Endothelial cell of umbilical vein (primary cell): ENCODE data around the gene ALKBH5. TPM values are rescaled to one million over a fixed set of nuclear protein-coding genes. Genes with fewer than 3 reads are reported as not detected.

Experiments
- BruUV-seq: library from RNA; stranded (reverse); fragments of 400-500 nt; replicated peaks from 2 replicates; lab custom pipeline; 2021; lab: Mats Ljungman, UMichigan
- CTCF ChIA-PET: fragments of 300-600, 350-600 bp; sonication (Branson Sonifier 250); formaldehyde crosslinking; loops from one replicate; lab custom pipeline; 2021; ENCODE audit warnings: antibody characterized with exemption, inconsistent platforms; lab: Charles Lee
- POLR2A ChIA-PET: fragments of 300-600, 350-600 bp; sonication (Branson Sonifier 250); formaldehyde crosslinking; loops from one replicate; lab custom pipeline; 2021; ENCODE audit warnings: antibody characterized with exemption, inconsistent platforms; lab: Charles Lee
- DNase-seq: peaks from one replicate; pipeline ENCODE4 v3.0.0-alpha.2; 2011; ENCODE audit warnings: low read depth, low spot score
- FAIRE-seq: peaks from 2 replicates; lab custom pipeline; 2011; peaks lifted over from hg19 to GRCh38; lab: Jason Lieb, UNC
- H2AFZ ChIP-seq: 2 replicates; pipeline ENCODE4 v1.6.0; 2012; ENCODE audit warnings: low read depth, low read length, control low read depth, inconsistent platforms
- H3K27ac ChIP-seq: 2 replicates; pipeline ENCODE4 v1.5.1; 2011; ENCODE audit warnings: low read depth, mild to moderate bottlenecking, control low read depth, low read length, moderate library complexity; ENCODE audit not compliant: insufficient read depth
- H3K27me3 ChIP-seq, 2 experiments: 2 replicates each; pipeline versions ENCODE4 v1.6.0 to v1.6.1; 2011; ENCODE audit warnings: low read length in 2 of 2, mixed read lengths in 1 of 2; ENCODE audit not compliant: control insufficient read depth in 2 of 2, insufficient read depth in 2 of 2
- H3K36me3 ChIP-seq, 2 experiments: 2 replicates in 1 of 2; 3 replicates in 1 of 2; pipeline ENCODE4 v1.5.1; 2011; ENCODE audit warnings: low read length in 2 of 2, mild to moderate bottlenecking in 1 of 2, moderate library complexity in 1 of 2; ENCODE audit not compliant: control insufficient read depth in 2 of 2, insufficient read depth in 2 of 2; ENCODE audit errors: extremely low read depth in 1 of 2
- H3K4me1 ChIP-seq: 3 replicates; pipeline ENCODE4 v1.5.1; 2011; ENCODE audit warnings: mild to moderate bottlenecking, low read length; ENCODE audit not compliant: control insufficient read depth, insufficient read depth; ENCODE audit errors: extremely low read depth
- H3K4me2 ChIP-seq: 2 replicates; pipeline ENCODE4 v1.6.1; 2011; ENCODE audit warnings: low read length, control low read depth, mixed read lengths; ENCODE audit not compliant: insufficient read depth
- H3K4me3 ChIP-seq, 3 experiments: fragments of 200-600 bp in 1 of 3; sonication (generic), shearing (Covaris generic) in 1 of 3; replicated peaks in 1 of 3; 2 replicates each; pipeline ENCODE4 v1.5.1; 2011 to 2016; ENCODE audit warnings: control low read depth in 3 of 3, low read length in 3 of 3, mild to moderate bottlenecking in 2 of 3, inconsistent platforms in 1 of 3, low read depth in 1 of 3, moderate library complexity in 1 of 3; ENCODE audit not compliant: insufficient read depth in 1 of 3
- H3K79me2 ChIP-seq: 2 replicates; pipeline ENCODE4 v1.6.0; 2012; ENCODE audit warnings: low read length, inconsistent platforms; ENCODE audit not compliant: control insufficient read depth, insufficient read depth
- H3K9ac ChIP-seq: replicated peaks from 2 replicates; pipeline ENCODE3; 2011; ENCODE audit warnings: low read length, control low read depth; ENCODE audit not compliant: insufficient read depth; ENCODE audit errors: extremely low read depth
- H3K9me1 ChIP-seq: replicated peaks from 3 replicates; pipeline ENCODE4 v1.6.0; 2011; ENCODE audit warnings: mild to moderate bottlenecking, low read length; ENCODE audit not compliant: control insufficient read depth, insufficient read depth; ENCODE audit errors: extremely low read depth
- H3K9me3 ChIP-seq: replicated peaks from 2 replicates; pipeline ENCODE4 v1.5.1; 2012; ENCODE audit warnings: low read length, inconsistent platforms; ENCODE audit not compliant: control insufficient read depth, insufficient read depth
- H4K20me1 ChIP-seq: replicated peaks from 2 replicates; pipeline ENCODE3; 2011; ENCODE audit warnings: mild to moderate bottlenecking, low read length; ENCODE audit not compliant: control insufficient read depth, insufficient read depth; ENCODE audit errors: extremely low read depth
- EZH2 ChIP-seq: IDR thresholded peaks from 2 replicates; pipeline ENCODE4 v1.6.1; 2012; ENCODE audit warnings: borderline replicate concordance, low read depth, mild to moderate bottlenecking, moderate library complexity, low read length, inconsistent platforms; ENCODE audit not compliant: severe bottlenecking
- FOS ChIP-seq: IDR thresholded peaks from 2 replicates; pipeline ENCODE4 v1.6.1; 2011; ENCODE audit warnings: mild to moderate bottlenecking, low read length, moderate library complexity, borderline replicate concordance; ENCODE audit not compliant: insufficient read depth
- GATA2 ChIP-seq: IDR thresholded peaks from 2 replicates; pipeline ENCODE4 v1.7.0; 2011; ENCODE audit warnings: low read depth, mild to moderate bottlenecking, moderate library complexity, mixed read lengths, low read length; ENCODE audit not compliant: insufficient read length, insufficient read depth
- JUN ChIP-seq: IDR thresholded peaks from 2 replicates; pipeline ENCODE4 v1.6.1; 2011; ENCODE audit warnings: borderline replicate concordance, low read depth; ENCODE audit not compliant: insufficient read length, insufficient read depth
- MYC ChIP-seq: IDR thresholded peaks from one replicate; pipeline ENCODE4 v1.6.1; 2011; ENCODE audit warnings: mild to moderate bottlenecking, low read depth, low read length
- POLR2A ChIP-seq: IDR thresholded peaks from 2 replicates; pipeline ENCODE4 v1.6.1; 2012; ENCODE audit warnings: low read depth, mild to moderate bottlenecking, control low read depth, low read length
- POLR2AphosphoS5 ChIP-seq: IDR thresholded peaks from 2 replicates; pipeline ENCODE4 v1.6.1; 2012; ENCODE audit warnings: low read depth, mild to moderate bottlenecking, control low read depth, low read length, moderate library complexity; ENCODE audit not compliant: insufficient read depth
- dilution Hi-C: fragments of 300-500 bp; cut with MboI; formaldehyde crosslinking; loops from one replicate; pipeline ENCODE4 v1.15.0; 2019; ENCODE audit warnings: low sequenced_read_pairs; ENCODE audit not compliant: extremely low pct_ligation_motif_present
- intact Hi-C: fragments of 100-400 bp; cut with micrococcal nuclease; formaldehyde crosslinking; loops from one replicate; pipeline ENCODE4 v1.10.0; 2022
- polyA plus RNA-seq, 4 experiments: library from polyadenylated mRNA; depleted of rRNA in 3 of 4; stranded (reverse) in 3 of 4; unstranded in 1 of 4; fragments of >200 nt; gene quantifications; 2 replicates each; pipeline versions ENCODE4 v1.2.1 to v1.2.3, GENCODE V29; 2011 to 2012; ENCODE audit warnings: missing spikeins in 1 of 4
- total RNA-seq: library from RNA; stranded (reverse); gene quantifications from 2 replicates; pipeline ENCODE4 v1.2.3, GENCODE V29; 2021
- TF ChIP-seq, protein P1 (sequence below): IDR thresholded peaks from 2 replicates; pipeline ENCODE4 v1.6.1; 2011; ENCODE audit not compliant: insufficient read depth, insufficient read length
- TF ChIP-seq, protein P2 (sequence below), 2 donors: IDR thresholded peaks; 1 replicate in 1 of 2; 2 replicates in 1 of 2; pipeline ENCODE4 v1.5.1; 2011; ENCODE audit warnings: low read length in 2 of 2, mild to moderate bottlenecking in 2 of 2, moderate library complexity in 2 of 2, control low read depth in 1 of 2, inconsistent platforms in 1 of 2, low read depth in 1 of 2; ENCODE audit not compliant: insufficient read depth in 1 of 2; ENCODE audit errors: extremely low read depth in 1 of 2

The ALKBH5 gene
- total and polyA plus RNA-seq, 2 donors (not counting 3 experiments of a cell fraction or from before 2014, with no cell fraction given): 55.3 to 71.0 TPM

DNA sequence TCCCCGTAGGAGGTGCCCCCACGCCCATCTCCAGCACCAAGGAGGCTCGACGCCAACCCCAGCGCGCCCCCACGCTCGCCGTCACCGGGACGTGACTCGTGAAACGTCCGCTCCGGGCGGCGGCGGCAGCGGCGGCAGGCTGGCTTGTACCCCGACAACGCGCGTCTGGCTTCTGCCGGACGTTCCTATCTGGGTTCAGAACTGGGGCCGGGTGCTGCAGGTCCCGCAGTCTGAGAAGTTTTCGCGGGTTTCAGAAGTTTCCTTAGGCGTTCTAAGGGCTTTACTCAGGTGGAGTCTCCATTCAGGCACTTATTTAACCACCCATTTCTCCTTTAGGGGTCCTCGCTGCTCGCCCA is 672 bp upstream of the ALKBH5 start:
- Histone ChIP-seq H3K4me1 (peaks cover 38% of the 10 kb centered on the region), H3K79me2 (peaks cover 41% of the 10 kb centered on the region), H3K27me3 (no peaks in the 10 kb centered on the region), H3K27ac (peak overlapping the region; percentile 86), H4K20me1 (no peaks in the 10 kb centered on the region), H3K9me3 (no peaks in the 10 kb centered on the region), H3K4me3 (peak overlapping the region; percentile 21 to 94 (median 79)), H3K9ac (peak overlapping the region; percentile 86), H3K36me3 (no peaks in the 10 kb centered on the region), H3K9me1 (no peaks in the 10 kb centered on the region), H3K4me2 (peak overlapping the region; percentile 44), H2AFZ (peak overlapping the region; percentile 74)
- intact Hi-C loops: loop anchor here (1.0 kb wide), 1 partner anchor 42 kb away; no protein-coding TSS in a partner anchor
- TF ChIP-seq, protein P1, sequence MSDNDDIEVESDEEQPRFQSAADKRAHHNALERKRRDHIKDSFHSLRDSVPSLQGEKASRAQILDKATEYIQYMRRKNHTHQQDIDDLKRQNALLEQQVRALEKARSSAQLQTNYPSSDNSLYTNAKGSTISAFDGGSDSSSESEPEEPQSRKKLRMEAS: no peak
- no peak for TF ChIP-seq JUN
- peak; percentile 36 for TF ChIP-seq MYC
- TF ChIP-seq POLR2AphosphoS5: peak; percentile 56
- POLR2A ChIA-PET: interaction anchor here (0.6 to 2.4 kb wide), 4 partner anchors 13 to 29 kb away, joined by 3 to 8 read pairs (median 6); no protein-coding TSS in a partner anchor
- dilution Hi-C loops: no loop called here
- BruUV-seq: TSS peak; percentile 70
- CTCF ChIA-PET: interaction anchor here (1.1 to 3.4 kb wide), 10 partner anchors 10 to 89 kb away, joined by 3 to 16 read pairs (median 4); no protein-coding TSS in a partner anchor
- no peak for FAIRE-seq
- no peak for DNase-seq

DNA sequence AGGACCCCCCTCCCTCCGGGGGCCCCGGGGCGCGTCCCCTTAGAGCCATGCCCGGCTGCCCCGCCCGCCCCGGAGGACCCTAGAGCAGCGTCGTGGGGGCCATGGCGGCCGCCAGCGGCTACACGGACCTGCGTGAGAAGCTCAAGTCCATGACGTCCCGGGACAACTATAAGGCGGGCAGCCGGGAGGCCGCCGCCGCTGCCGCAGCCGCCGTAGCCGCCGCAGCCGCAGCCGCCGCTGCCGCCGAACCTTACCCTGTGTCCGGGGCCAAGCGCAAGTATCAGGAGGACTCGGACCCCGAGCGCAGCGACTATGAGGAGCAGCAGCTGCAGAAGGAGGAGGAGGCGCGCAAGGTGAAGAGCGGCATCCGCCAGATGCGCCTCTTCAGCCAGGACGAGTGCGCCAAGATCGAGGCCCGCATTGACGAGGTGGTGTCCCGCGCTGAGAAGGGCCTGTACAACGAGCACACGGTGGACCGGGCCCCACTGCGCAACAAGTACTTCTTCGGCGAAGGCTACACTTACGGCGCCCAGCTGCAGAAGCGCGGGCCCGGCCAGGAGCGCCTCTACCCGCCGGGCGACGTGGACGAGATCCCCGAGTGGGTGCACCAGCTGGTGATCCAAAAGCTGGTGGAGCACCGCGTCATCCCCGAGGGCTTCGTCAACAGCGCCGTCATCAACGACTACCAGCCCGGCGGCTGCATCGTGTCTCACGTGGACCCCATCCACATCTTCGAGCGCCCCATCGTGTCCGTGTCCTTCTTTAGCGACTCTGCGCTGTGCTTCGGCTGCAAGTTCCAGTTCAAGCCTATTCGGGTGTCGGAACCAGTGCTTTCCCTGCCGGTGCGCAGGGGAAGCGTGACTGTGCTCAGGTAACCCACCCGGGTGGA is 759 bp downstream of the ALKBH5 start:
- DNase-seq (peak; percentile 46), FAIRE-seq (peak; percentile 21)
- intact Hi-C loops (no loop called here), dilution Hi-C loops (no loop called here)
- no TSS peak for BruUV-seq
- H3K4me2 ChIP-seq: peak overlapping the region; percentile 93
- H3K79me2 ChIP-seq: peaks cover 54% of the 10 kb centered on the region
- ChIA-PET POLR2A (interaction anchor here (1.2 to 2.4 kb wide), 2 partner anchors 25 to 30 kb away, joined by 3 to 8 read pairs; no protein-coding TSS in a partner anchor), CTCF (interaction anchor here (1.1 to 3.4 kb wide), 8 partner anchors 13 to 68 kb away, joined by 3 to 16 read pairs (median 4); no protein-coding TSS in a partner anchor)
- no peaks in the 10 kb centered on the region for H4K20me1 ChIP-seq
- TF ChIP-seq POLR2A (no peak), EZH2 (no peak), FOS (no peak), JUN (no peak), MYC (no peak), GATA2 (no peak), POLR2AphosphoS5 (no peak)
- TF ChIP-seq, protein P1: no peak
- TF ChIP-seq, protein P2, sequence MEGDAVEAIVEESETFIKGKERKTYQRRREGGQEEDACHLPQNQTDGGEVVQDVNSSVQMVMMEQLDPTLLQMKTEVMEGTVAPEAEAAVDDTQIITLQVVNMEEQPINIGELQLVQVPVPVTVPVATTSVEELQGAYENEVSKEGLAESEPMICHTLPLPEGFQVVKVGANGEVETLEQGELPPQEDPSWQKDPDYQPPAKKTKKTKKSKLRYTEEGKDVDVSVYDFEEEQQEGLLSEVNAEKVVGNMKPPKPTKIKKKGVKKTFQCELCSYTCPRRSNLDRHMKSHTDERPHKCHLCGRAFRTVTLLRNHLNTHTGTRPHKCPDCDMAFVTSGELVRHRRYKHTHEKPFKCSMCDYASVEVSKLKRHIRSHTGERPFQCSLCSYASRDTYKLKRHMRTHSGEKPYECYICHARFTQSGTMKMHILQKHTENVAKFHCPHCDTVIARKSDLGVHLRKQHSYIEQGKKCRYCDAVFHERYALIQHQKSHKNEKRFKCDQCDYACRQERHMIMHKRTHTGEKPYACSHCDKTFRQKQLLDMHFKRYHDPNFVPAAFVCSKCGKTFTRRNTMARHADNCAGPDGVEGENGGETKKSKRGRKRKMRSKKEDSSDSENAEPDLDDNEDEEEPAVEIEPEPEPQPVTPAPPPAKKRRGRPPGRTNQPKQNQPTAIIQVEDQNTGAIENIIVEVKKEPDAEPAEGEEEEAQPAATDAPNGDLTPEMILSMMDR (IDR thresholded peaks at IDR 0.05; ENCODE audit: extremely low read depth in 1 of 2, insufficient read depth in 1 of 2, low read depth in 1 of 2, low read length in 2 of 2): no peak
- peak overlapping the region; percentile 27 for H2AFZ ChIP-seq
- peak overlapping the region; percentile 86 for H3K27ac ChIP-seq
- H3K9me3 ChIP-seq: no peaks in the 10 kb centered on the region
- H3K9me1 ChIP-seq: no peaks in the 10 kb centered on the region
- peak overlapping the region; percentile 86 for H3K9ac ChIP-seq
- H3K36me3 ChIP-seq: no peaks in the 10 kb centered on the region
- H3K4me1 ChIP-seq: peaks cover 48% of the 10 kb centered on the region
- H3K4me3 ChIP-seq: peak overlapping the region; percentile 79 to 94 (median 80)
- H3K27me3 ChIP-seq: no peaks in the 10 kb centered on the region
